Measurements from ENCODE around the gene CREB5.

Gene CREB5

GRCh38 chr7:28853150-28853549 lies 440.8 kb downstream of the CREB5 start:
- H3K27me3 ChIP-seq (ENCODE audit: control insufficient read depth, insufficient read depth, low read length) = peaks cover 24% of the 10 kb centered on the region

DNA sequence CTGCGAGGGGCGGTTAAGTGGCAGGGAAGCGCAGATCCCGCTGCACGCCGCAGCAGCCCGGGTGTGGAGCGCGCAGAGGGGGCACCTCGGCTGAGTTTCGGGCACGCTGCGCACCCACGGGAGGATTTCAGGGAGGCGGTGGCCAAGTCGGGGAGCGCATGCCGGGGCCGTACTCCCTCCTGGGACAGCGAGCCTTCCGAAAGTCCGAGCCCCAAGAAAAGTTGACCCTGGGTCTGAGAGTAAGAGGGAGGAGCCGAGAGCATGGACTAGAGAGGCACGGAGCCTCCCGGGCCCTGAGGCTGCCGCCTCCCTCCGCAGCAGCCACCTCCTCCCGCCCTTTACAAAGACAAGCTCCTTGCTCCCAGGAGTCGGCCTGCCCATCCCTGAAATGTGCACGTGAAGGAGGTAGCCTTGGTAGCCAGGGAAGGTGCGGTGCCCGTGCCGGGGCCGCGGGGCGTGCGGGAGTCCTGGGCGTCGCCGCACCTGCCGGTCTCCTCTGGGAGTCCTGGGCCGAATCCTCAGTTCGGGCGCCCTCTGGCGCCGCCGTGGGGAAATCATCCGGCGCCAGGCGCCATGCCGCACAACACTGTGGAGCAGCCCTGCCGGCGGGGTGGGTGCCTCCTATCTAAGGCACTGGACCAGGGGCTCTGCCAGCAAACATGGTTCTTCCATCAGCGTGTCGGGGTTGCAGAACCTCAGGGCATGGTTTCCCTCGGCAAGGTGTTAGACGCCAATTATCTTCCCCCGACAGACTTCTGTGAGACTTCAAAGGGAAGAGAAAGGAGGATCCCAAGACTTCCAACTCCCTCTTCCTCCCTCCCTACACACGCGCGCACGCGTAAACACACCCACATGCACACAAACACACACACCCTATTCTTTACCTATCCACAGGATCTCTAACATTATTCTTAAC lies 441.8 kb downstream of the CREB5 start:
- H3K9ac ChIP-seq (ENCODE audit: low read length) = peak overlapping the region; percentile 30
- peaks cover 24% of the 10 kb centered on the region for H3K27me3 ChIP-seq (ENCODE audit: control insufficient read depth, insufficient read depth, low read length)
- peaks cover 7% of the 10 kb centered on the region for H3K4me1 ChIP-seq (ENCODE audit: control insufficient read depth, insufficient read depth, low read length)
- H3K9me3 ChIP-seq (ENCODE audit: control insufficient read depth, low read length) = no peaks in the 10 kb centered on the region
- peak overlapping the region; percentile 24 for H3K4me3 ChIP-seq (ENCODE audit: low read length)
- H3K36me3 ChIP-seq (ENCODE audit: control insufficient read depth, insufficient read depth, low read length) = no peaks in the 10 kb centered on the region

More at GRCh38 chr7:28853150-28853549, 440.8 kb downstream of the CREB5 start:
- H3K4me3 ChIP-seq (ENCODE audit: low read length) = no peak overlapping the region
- no peaks in the 10 kb centered on the region for H3K9me3 ChIP-seq (ENCODE audit: control insufficient read depth, low read length)
- H3K9ac ChIP-seq (ENCODE audit: low read length) = no peak overlapping the region
- H3K4me1 ChIP-seq (ENCODE audit: control insufficient read depth, insufficient read depth, low read length) = peaks cover 7% of the 10 kb centered on the region
- H3K36me3 ChIP-seq (ENCODE audit: control insufficient read depth, insufficient read depth, low read length) = no peaks in the 10 kb centered on the region

DNA sequence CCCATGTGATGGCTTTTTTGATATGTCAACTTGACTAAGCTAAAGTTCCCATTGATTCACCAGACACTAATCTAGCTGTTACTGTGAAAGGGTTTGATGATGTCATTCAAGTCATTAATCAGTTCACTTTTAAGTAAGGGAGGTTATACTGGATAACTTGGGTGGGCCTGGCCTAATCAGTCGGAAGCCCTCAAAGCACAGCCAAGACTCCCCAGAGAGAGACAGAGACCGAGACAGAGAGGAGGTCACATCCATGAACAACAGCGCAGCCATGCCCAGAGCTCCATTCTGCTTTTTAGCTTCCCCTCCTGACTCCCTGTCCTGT lies 442.4 kb downstream of the CREB5 start:
- H3K27me3 ChIP-seq (ENCODE audit: control insufficient read depth, insufficient read depth, low read length) = peaks cover 24% of the 10 kb centered on the region
- no peak overlapping the region for H3K4me3 ChIP-seq (ENCODE audit: low read length)
- no peak overlapping the region for H3K9ac ChIP-seq (ENCODE audit: low read length)

DNA sequence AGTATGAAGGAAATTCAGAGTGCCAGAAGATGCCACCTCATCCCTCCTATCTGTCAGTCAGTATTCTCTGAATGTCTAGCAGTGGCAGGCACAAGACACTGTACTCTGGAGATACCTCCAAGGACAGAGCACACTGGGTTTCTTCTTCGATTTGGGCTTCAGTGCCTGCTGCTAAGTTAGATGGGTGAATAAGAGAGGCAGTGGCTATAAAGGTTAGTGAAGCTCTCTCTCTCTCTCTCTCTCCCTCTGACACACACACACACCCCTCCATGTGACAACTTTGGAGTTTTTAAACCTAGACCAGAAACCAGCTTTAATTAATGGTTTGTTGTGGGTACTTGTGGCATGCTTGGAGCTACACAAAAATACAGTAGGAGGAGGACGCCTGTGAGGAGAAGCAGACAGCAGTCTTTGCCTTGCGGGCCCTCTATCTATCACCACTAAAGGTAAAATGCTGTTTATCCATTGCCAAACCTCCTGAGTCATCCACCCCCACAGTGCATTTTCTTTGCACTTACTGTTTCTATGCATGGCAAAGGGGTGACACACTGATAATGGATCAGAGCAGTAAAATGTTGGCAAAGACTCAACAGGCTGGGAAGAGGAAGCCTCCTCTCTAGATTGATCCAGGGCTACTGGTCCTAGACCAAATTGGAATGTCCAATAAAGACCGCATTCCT lies 443.4 kb downstream of the CREB5 start:
- no peaks in the 10 kb centered on the region for H3K36me3 ChIP-seq (ENCODE audit: control insufficient read depth, insufficient read depth, low read length)
- H3K9ac ChIP-seq (ENCODE audit: low read length) = no peak overlapping the region
- peaks cover 24% of the 10 kb centered on the region for H3K27me3 ChIP-seq (ENCODE audit: control insufficient read depth, insufficient read depth, low read length)
- H3K9me3 ChIP-seq (ENCODE audit: control insufficient read depth, low read length) = no peaks in the 10 kb centered on the region
- H3K4me3 ChIP-seq (ENCODE audit: low read length) = no peak overlapping the region
- peaks cover 7% of the 10 kb centered on the region for H3K4me1 ChIP-seq (ENCODE audit: control insufficient read depth, insufficient read depth, low read length)

More for the DNA sequence above, 442.4 kb downstream of the CREB5 start:
- no peaks in the 10 kb centered on the region for H3K9me3 ChIP-seq (ENCODE audit: control insufficient read depth, low read length)
- no peaks in the 10 kb centered on the region for H3K36me3 ChIP-seq (ENCODE audit: control insufficient read depth, insufficient read depth, low read length)
- H3K4me1 ChIP-seq (ENCODE audit: control insufficient read depth, insufficient read depth, low read length) = peaks cover 7% of the 10 kb centered on the region

DNA sequence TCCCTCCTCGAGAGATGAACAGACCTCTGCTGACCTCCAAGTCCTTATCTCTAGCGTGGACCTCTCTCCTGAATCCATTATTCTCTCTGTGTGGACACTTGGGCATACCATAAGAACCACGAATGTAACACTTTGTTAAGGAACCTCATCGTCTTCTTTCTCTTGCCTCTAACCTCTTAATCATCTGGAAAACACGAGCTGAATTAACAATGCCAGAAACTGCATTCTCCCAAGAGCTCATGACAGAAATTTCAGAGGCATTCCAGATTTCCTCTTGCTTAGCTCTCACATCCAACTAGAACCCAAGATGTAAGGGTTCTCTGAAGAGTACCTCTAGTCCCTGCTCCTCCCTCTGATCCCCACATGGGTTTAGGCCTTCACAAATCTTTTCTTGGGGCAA lies 444.3 kb downstream of the CREB5 start:
- Histone ChIP-seq H3K27me3 (ENCODE audit: control insufficient read depth, insufficient read depth, low read length) (peaks cover 24% of the 10 kb centered on the region), H3K36me3 (ENCODE audit: control insufficient read depth, insufficient read depth, low read length) (no peaks in the 10 kb centered on the region), H3K4me3 (ENCODE audit: low read length) (no peak overlapping the region), H3K9ac (ENCODE audit: low read length) (no peak overlapping the region), H3K9me3 (ENCODE audit: control insufficient read depth, low read length) (no peaks in the 10 kb centered on the region), H3K4me1 (ENCODE audit: control insufficient read depth, insufficient read depth, low read length) (peaks cover 7% of the 10 kb centered on the region)

DNA sequence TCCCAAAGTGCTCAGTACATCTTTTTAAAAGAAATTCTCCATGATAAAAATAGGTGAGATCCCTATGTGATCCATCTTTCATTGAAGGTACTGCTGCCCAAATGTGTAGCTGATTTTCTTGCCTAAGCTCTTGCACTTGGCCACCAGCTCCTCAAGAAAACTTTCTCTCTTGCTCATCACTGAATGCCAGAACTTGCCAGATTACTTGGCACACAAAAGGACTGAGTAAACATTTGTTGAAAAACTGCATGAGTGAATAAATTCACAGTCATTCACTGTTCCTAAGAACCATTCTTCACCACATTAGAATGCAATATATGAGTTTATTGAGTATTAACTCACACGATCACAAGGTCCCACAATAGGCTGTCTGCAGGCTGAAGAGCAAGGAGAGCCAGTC lies 445.9 kb downstream of the CREB5 start:
- H3K36me3 ChIP-seq (ENCODE audit: control insufficient read depth, insufficient read depth, low read length) = no peaks in the 10 kb centered on the region
- peaks cover 16% of the 10 kb centered on the region for H3K27me3 ChIP-seq (ENCODE audit: control insufficient read depth, insufficient read depth, low read length)
- no peak overlapping the region for H3K4me3 ChIP-seq (ENCODE audit: low read length)
- peaks cover 7% of the 10 kb centered on the region for H3K4me1 ChIP-seq (ENCODE audit: control insufficient read depth, insufficient read depth, low read length)
- H3K9me3 ChIP-seq (ENCODE audit: control insufficient read depth, low read length) = no peaks in the 10 kb centered on the region
- no peak overlapping the region for H3K9ac ChIP-seq (ENCODE audit: low read length)

DNA sequence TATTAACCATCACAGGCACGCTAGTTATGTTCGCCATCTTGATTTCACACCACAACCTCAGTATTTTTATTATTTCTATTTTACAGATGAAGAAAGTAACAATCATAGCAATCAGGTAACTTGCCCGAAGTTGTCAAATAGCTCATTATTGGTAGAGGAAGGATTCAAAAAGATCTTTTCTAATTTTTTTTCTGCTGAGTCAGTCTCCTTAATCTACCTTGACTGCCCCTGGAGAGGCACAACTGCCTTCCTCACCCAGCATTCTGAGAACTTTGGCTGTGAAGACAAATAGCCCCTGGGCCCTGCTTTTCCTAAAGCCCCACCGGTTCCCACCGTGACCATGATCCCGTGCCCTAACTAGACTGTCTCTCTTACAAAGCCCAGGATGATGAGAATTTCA lies 446.6 kb downstream of the CREB5 start:
- Histone ChIP-seq H3K4me1 (ENCODE audit: control insufficient read depth, insufficient read depth, low read length) (peaks cover 7% of the 10 kb centered on the region), H3K9me3 (ENCODE audit: control insufficient read depth, low read length) (no peaks in the 10 kb centered on the region), H3K4me3 (ENCODE audit: low read length) (no peak overlapping the region), H3K36me3 (ENCODE audit: control insufficient read depth, insufficient read depth, low read length) (no peaks in the 10 kb centered on the region), H3K9ac (ENCODE audit: low read length) (no peak overlapping the region), H3K27me3 (ENCODE audit: control insufficient read depth, insufficient read depth, low read length) (peaks cover 9% of the 10 kb centered on the region)

GRCh38 chr7:28861825-28862224 lies 449.5 kb downstream of the CREB5 start:
- no peaks in the 10 kb centered on the region for H3K36me3 ChIP-seq (ENCODE audit: control insufficient read depth, insufficient read depth, low read length)
- H3K4me1 ChIP-seq (ENCODE audit: control insufficient read depth, insufficient read depth, low read length) = no peaks in the 10 kb centered on the region
- H3K27me3 ChIP-seq (ENCODE audit: control insufficient read depth, insufficient read depth, low read length) = no peaks in the 10 kb centered on the region
- no peak overlapping the region for H3K4me3 ChIP-seq (ENCODE audit: low read length)
- no peak overlapping the region for H3K9ac ChIP-seq (ENCODE audit: low read length)
- H3K9me3 ChIP-seq (ENCODE audit: control insufficient read depth, low read length) = no peaks in the 10 kb centered on the region

DNA sequence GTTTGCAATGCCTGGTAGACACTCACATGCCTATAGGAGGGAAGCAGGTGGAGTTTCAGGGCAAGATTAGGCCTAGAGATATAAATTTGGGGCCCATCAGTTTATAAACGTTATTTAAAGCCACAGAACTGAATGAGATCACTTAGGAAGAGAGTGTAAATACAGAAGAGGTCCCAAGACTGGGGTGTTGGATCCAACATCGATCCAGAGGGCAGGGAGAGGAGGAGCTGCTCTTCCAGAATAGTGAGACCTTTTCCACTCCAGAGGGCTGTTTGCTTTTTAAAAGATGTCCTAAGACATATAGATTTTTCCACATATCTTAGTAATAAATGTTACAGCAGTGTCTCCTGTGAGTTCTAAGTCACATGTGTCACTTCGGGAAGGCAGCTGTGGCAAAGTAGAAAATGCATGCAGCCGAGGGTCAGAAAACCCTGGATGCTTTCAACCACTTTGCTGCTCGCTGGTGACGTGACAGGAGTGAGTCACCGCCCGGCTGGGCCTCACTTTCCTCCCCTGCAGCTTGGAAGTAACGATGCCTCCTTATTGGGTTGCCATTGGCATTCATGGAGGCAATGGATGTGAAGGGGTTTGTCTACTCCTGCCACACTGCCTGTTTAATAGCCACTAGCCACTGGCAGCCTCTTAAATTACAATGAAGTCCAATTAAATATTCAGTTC lies 450.4 kb downstream of the CREB5 start:
- H3K4me1 ChIP-seq (ENCODE audit: control insufficient read depth, insufficient read depth, low read length) = no peaks in the 10 kb centered on the region
- H3K4me3 ChIP-seq (ENCODE audit: low read length) = no peak overlapping the region
- no peaks in the 10 kb centered on the region for H3K36me3 ChIP-seq (ENCODE audit: control insufficient read depth, insufficient read depth, low read length)
- H3K27me3 ChIP-seq (ENCODE audit: control insufficient read depth, insufficient read depth, low read length) = no peaks in the 10 kb centered on the region
- H3K9me3 ChIP-seq (ENCODE audit: control insufficient read depth, low read length) = no peaks in the 10 kb centered on the region
- H3K9ac ChIP-seq (ENCODE audit: low read length) = no peak overlapping the region

DNA sequence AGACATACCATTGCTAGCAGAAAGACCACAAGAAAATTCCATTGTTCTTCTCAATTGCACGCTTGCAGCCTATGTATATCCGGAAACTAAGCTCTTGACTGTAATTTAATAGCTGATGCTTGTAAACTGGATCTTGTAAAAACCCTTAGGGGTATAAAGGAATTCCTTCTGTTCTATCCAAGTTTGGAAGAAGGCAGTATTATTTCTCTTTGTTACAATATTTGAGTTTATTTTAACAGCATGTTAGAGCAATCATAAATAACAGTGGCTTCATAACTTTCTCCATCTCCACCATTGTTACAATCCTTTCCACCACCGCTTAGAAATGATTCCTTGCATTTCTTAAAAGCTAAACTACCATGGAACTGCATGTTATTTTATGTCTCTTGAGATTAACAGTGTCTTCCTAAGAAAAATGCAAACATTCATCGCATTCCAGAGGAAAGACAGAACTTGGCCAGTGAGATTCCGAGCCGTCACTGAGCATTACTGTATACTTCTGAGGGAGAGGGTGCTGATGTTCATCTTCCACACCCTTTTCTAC lies 453.4 kb downstream of the CREB5 start:
- H3K36me3 ChIP-seq (ENCODE audit: control insufficient read depth, insufficient read depth, low read length) = no peaks in the 10 kb centered on the region
- no peaks in the 10 kb centered on the region for H3K9me3 ChIP-seq (ENCODE audit: control insufficient read depth, low read length)
- H3K4me1 ChIP-seq (ENCODE audit: control insufficient read depth, insufficient read depth, low read length) = no peaks in the 10 kb centered on the region
- no peak overlapping the region for H3K9ac ChIP-seq (ENCODE audit: low read length)
- H3K27me3 ChIP-seq (ENCODE audit: control insufficient read depth, insufficient read depth, low read length) = no peaks in the 10 kb centered on the region
- no peak overlapping the region for H3K4me3 ChIP-seq (ENCODE audit: low read length)

GRCh38 chr7:28868712-28869111 lies 456.4 kb downstream of the CREB5 start:
- Histone ChIP-seq H3K36me3 (ENCODE audit: control insufficient read depth, insufficient read depth, low read length) (no peaks in the 10 kb centered on the region), H3K9ac (ENCODE audit: low read length) (no peak overlapping the region), H3K9me3 (ENCODE audit: control insufficient read depth, low read length) (no peaks in the 10 kb centered on the region), H3K27me3 (ENCODE audit: control insufficient read depth, insufficient read depth, low read length) (no peaks in the 10 kb centered on the region), H3K4me1 (ENCODE audit: control insufficient read depth, insufficient read depth, low read length) (no peaks in the 10 kb centered on the region), H3K4me3 (ENCODE audit: low read length) (no peak overlapping the region)

DNA sequence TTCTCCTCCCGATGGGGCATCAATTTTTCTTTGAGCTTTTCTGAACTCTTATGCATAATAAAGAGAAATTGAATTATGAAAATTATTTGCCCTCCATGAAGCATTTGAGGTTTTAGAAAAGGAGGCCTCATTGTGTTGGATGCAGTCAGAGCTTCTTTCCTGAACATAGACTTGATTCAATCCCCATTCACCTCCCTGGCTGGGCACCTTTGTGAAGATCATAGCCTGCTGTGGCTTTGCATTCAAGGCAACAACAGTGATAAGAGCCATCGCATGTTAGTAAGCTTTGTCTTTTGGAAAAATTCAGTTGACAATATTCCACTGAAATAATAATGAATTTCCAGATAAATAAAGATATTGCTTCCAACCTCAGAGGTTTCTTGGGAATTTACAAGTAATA lies 458.8 kb downstream of the CREB5 start:
- no peaks in the 10 kb centered on the region for H3K9me3 ChIP-seq (ENCODE audit: control insufficient read depth, low read length)
- no peak overlapping the region for H3K4me3 ChIP-seq (ENCODE audit: low read length)
- no peaks in the 10 kb centered on the region for H3K36me3 ChIP-seq (ENCODE audit: control insufficient read depth, insufficient read depth, low read length)
- H3K27me3 ChIP-seq (ENCODE audit: control insufficient read depth, insufficient read depth, low read length) = no peaks in the 10 kb centered on the region
- H3K4me1 ChIP-seq (ENCODE audit: control insufficient read depth, insufficient read depth, low read length) = no peaks in the 10 kb centered on the region
- H3K9ac ChIP-seq (ENCODE audit: low read length) = no peak overlapping the region

Measured in mucosa of stomach (tissue), 1 donor.